ENCODE results near the gene IL25.

- no peak for TF ChIP-seq POLR2A (IDR thresholded peaks at IDR 0.05)
- no peak for TF ChIP-seq CTCF (IDR thresholded peaks at IDR 0.05)
- no peak for TF ChIP-seq POLR2AphosphoS5 (IDR thresholded peaks at IDR 0.05)
Measured at GRCh38 chr14:23387916-23388882, 15.6 kb downstream of the IL25 start.
